ENCODE measurements around the gene YJEFN3.

The YJEFN3 gene, protein sequence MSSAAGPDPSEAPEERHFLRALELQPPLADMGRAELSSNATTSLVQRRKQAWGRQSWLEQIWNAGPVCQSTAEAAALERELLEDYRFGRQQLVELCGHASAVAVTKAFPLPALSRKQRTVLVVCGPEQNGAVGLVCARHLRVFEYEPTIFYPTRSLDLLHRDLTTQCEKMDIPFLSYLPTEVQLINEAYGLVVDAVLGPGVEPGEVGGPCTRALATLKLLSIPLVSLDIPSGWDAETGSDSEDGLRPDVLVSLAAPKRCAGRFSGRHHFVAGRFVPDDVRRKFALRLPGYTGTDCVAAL

DNA sequence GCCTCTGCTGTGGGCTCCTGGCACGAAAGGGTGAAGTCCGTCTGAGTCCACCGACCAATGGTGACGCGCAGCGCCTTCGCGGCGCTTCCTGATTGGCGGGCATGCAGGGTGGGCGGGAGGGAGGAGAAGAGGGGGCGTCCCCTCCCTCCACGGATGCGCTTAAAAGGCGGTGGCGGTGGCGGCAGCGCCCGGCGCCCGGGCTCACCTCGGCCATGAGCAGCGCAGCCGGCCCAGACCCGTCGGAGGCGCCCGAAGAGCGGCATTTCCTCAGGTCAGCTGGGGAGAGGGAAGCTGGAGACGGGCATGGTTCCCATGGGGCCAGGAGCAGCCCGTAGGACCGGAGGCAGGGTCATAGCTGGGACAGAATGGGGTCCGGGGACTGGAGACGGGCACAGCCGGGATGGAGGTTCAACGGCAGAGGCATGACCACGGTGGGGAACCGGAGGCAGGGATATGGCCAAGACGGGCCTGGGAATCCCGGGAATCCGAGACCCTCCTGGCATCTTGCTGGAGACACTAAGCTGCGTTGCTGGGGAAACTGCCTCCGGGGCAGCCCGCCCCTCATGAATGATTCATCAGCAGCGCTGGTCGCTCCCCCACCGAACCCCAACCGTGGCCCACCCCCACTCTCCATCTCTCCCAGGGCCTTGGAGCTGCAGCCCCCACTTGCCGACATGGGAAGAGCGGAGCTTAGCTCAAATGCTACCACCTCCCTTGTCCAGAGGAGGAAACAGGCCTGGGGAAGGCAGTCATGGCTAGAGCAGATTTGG is at the start of gene YJEFN3:
YJEFN3 (plus strand) TSS at position 191 of the 770 bp plus-strand sequence; CDS start at position 213, 22 bp downstream.
- peak; percentile 37 for DNase-seq (ENCODE audit: low spot score)

DNA sequence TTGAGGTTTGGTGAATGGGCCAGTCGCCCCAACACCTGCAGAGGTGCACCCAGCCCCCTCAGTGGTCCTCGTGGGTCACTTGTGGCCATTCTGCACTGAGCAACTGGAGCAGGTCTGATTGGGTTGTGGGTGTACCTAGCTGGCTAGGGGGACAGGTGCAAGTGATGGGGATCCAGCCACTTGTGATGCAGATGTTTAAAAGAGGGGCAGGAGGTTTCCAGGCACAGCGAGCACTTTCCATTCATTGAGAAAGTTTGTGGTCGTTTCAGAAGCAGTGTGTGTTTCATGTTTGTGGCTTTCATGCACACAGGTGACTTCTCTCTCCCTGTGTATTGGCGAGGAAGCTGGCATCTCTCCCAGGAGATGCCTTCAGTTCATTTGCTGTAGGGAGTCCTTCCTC is 48.0 kb upstream of the YJEFN3 start:
- no peak for DNase-seq (ENCODE audit: low spot score)

DNA sequence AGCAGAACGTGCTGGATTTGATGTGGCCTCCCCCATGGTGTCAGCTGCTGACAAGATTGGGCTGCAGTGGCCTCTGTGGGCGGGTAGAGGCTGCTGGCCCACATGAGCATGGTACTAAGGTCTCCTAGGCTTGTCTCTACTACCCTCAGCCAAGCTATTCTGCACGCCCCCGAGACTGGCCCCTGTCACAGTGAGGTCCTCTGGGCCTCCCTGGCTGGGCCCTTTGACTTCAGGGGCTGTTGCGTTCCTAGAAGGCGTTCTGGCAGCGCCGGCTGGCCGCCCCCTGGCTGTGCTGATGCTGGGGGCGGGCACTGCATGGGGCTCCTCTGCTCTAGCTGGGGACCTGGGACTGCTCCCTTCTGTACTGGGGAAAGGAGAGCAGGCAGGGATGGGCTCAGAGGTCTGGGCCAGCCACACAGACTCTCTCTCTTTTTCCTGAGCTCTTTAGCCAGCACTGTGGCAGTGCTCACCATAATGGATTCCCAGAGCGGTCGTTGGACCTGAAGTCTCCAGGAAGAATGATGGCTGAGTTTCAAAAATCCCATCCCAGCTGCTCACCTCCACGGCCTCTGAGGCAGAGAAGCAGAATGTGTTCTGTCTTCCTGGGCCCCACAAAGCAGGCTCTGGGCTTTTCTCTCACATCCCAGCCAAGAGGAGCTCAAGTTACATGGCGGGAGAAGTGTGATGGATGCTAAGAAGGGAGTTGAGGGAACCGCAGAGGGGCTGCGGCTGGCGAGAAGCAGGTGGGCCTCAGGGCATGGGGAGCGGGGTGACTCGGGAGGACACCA is 45.7 kb upstream of the YJEFN3 start:
- DNase-seq (ENCODE audit: low spot score) = no peak

DNA sequence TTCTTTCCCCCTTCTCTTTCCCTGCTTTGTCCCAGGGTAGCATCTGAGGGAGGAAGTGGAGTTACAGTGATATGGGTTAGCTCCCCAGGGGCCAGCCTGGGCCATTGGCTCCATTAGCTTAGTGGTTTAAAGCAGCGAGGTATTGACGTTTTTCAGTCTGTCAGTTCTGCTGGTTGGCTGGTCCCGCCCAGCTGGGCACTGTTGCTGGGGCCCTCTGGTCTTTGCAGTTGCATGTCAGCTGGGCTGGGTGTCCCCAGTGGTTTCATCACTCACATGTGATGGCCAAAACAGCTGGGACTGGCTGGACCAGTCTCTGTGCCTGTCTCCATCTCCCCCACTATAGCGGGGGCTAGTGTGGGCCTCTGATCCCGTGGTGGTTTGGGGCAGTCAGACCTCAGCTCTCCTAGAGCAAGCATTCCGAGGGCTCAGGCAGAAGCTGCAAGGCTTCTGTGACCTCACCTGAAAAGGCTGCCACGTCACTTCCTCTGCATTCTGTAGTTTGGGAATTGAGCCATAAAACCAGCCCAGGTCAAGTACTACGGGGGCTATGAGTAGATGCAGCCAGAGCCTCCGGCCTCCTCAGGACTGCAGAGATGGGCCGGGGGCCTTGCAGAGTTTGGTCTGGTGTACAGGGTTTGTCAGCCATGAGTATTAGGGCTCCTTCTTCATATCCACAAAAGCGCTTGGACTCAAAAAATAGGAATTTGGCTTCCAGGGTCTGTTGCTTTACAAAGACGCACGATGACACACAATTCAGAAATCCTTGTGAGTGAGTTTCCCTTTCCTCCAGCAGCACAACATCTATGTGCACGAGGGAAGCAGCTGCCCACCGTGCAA is 43.3 kb upstream of the YJEFN3 start:
- no peak for DNase-seq (ENCODE audit: low spot score)

DNA sequence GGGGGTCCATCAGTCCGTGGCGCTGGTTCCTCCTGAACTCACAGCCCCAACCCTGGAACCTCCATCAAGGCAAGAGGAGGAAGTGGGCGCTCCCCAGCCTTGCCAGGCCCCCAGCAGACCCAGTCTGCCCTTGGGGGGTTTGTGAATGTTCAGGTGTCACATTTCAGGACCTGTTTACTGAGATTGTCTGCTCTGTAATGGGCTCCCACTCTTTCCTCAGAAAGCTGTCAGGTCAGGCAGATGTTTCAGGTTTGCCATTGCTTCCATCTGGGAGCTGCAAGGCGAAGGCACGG is 42.8 kb upstream of the YJEFN3 start:
- DNase-seq (ENCODE audit: low spot score) = no peak

DNA sequence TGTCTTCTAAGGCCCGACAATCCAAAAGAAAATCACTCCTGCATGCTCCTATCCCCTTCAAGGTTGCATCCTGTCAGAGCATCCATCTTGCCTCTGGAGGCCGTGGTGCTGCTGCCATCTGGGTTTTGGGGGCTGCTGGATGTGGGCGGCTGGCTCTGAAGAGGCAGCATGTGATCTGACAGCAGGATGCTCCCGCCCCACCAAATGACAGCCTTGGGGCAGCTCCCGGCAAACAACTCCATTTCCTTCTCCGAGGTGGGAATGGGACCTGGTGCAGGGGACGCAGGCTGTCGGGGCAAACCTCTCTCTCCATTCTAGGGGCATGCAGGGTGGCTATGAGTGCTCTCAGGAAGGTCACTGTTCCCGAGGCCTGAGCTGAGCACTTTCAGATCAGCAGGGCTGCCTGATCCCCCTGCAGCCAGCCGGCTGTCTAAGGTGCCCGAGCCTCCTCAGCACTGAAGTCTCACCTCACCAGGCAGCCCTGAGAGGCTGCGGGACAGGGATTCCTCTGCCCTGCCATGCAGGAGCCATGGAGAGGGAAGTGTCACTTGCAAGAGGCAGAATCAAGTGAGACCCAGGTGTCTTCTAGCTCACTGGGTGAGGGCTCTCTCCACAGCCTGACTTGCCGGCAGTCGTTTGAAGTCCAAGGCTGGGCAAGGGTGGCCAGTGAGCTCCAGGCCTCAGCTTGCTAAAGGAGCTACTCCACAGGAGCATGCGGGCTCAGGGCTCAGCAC is 42.2 kb upstream of the YJEFN3 start:
- no peak for DNase-seq (ENCODE audit: low spot score)

DNA sequence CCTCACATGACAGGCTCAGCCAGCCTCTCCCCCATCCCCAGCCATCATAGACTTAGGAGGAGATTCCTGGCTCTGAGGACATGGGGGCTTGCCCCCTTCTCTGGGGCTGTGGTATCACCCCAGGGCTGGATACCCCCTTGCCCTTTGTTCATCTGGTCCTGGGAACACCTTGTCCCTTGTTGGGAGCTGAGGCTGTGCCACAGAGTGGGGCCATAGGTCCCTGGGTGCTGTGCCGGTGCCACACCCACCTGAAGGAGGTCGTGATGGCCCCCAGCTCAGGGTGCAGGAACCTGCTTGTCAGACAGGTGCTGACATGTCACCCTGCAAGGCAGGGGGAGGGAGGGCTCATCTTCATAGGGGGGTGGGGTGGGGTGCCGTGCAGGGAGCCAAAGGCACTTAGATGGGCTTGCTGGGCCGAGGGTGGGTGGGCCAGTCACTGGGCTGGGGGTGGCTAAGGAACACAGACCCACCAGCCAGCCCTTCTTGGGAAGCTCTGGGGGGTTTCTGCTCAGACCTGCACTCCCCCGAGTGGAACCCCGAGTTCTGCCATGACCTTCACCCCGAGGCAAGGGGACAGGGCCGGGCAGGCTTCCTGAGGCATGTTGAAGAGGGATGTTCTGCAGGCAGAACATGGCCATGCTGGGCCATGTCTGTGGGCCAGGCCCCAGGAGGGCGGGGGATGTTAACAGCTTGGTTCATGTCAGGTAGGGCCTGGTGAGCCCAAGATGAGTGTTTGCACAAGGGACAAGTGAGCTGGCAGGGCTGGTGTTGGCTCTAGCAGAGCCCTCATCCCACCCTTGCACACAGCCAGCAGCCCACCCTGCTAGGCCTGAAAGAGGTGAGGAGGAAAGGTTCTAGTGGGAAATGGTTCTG is 41.4 kb upstream of the YJEFN3 start:
- no peak for DNase-seq (ENCODE audit: low spot score)

DNA sequence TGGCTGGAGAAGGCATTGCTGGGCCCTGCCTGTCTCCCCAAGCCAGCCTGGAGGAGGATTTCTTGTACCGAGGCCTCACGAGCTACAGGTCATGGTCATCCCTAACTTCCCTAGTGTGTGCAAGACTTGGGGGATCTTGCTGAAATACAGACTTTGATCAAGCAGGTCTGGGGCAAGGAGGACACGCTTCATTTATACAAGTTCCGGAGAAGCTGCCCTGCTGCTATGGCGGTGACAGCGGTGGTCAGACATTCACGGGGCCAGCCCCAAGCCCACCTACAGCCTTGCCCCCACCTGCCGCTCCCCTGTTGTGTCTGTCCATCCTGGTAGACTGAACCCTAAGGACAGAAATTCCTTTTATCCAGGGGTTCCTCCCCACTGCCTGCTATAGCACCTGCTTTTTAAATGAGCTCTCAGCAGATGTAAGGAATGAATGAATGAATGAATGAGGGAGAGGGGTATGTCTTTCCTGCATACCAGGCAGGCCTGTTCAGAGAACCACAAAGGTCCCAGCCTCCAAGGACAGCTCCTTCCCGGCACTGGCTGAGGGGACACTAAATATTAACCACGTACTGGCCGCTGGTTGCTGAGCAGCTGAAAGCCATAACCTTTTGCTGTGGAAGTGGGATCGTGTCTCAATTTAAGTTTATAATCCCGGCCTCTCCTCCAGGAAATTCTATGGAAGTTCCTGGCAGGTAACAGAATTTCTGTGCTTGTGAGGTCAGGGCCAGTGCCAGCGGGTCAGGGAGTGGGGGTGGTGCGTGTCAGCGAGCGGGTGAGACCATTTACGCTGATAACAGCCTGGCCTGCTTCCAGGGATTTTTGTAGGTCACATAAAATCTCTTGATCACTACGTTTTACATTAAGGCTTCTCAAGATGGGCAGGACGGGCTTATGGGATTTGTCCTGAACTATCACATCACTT is 40.5 kb upstream of the YJEFN3 start:
- no peak for DNase-seq (ENCODE audit: low spot score)

DNA sequence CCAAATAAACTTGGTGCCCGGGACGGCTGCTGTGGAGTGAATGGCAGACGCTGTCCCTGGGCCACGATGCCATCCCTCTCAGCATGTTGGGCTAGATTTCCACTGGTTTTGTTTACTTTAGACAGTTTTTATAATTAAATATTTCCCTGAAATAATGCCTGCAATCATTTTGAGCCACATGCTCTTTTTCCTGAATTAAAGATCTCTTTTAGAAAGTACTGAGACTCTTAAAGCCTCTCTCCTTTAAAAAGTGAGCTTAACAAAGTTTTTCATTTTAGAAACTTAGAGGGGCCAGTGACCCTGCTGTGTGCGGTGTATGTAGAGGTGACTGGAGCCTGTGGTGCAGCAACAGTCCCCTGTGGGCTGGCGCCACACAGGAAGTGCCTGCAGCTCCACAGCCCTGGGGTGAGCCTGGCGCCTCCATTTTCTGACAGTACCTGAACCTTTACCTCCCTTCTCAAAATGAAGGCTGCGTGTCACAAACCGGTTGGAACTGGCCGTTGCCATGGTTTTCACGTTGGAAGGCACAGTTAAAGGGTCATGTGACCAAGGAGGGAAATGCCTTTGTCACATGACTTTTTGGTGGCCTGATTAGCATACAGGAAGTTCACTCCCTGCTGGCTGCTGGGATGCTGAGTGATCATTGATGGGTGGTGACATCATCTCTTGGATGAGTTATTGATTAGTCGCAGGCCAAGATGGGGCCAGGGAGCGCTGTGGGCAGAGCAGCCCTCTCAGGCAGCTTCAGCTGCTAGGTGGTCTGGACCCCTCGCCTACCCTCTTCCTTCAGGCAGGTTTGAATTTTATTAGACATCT is 39.6 kb upstream of the YJEFN3 start:
- DNase-seq (ENCODE audit: low spot score) = peak; percentile 74

DNA sequence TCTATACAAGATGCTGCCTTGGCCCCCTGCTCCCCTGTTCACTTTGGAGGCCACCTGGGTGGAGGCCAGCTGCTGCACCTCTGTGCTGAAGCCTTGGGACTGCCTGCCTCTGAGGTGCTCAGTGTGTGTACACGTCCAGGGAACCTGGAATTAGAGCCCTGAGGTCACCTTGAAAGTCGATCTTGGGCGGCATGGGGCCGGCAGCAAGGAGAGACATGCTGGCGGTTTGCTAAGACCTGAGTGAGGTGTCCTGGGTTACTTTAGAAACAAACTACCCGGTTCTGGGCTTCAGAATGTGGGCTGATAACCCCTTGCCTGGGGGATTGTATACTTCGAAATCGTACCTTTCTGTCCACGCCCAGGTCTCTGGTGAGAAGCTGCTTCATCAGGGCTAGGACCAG is 38.9 kb upstream of the YJEFN3 start:
- DNase-seq (ENCODE audit: low spot score) = no peak

DNA sequence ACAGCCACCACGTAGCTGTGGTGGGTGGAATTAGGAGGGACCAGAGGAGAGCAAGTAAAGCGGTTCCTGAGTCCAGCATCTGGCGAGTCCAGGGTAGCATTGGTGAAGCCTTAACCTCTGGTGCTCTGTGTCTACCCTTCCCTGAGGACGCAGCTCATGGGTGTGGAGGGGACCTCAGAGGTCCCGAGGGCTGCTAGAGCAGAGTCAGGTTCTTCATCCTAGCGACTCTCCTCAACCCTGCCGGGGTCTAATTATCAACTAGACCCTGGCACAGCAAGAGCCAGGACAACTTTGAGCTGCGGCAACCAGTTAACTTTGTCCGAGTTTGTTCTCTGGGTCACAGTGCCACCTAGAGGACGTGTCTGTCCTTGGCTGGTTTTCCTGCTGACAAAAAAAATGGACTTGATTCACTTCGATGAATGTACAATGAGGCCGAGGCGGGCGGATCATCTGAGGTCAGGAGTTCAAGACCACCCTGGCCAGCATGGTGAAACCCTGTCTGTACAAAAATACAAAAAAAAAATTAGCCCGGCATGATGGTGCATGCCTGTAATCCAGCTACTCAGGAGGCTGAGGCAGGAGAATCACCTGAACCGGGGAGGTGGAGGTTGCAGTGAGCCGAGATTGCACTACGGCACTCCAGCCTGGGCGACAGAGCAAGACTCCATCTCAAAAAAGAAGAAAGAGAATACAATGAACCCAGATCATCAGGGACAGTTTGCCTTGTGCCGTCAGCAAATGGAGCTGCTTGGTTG is 38.3 kb upstream of the YJEFN3 start:
- DNase-seq (ENCODE audit: low spot score) = peak; percentile 81

DNA sequence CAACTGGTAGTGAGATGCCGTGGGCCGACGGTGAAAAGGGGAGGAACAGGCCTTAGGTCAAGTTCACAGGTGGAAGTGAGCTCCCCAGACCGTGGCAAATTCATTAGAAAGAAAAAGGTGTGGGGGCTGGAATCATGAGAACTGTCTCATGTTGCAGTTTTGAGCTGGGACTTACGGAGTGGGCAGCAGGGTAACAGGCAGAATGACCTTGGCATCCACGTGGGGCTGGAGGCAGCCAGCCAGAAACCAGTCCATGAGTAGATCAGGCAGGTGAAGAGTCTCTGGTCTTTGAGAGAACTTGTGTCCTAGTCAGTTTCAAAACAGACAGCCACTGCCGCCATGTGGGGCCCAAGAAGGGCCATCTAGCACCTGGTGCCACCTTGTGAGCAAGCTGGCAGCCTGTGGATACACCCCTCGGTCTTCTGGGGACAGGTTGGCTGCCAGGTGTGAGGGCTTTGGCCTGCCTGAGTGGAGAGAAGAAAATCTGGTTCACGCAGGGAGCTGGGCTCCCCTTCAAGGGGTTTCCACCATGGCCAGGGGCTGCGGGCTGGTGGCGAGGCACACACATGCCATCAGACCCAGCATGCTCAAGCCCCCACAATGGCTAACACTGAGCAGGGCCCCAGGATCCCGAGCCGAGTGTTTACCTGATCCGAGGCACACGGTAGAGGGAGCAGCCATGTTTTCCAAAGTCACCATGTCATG is 37.2 kb upstream of the YJEFN3 start:
- DNase-seq (ENCODE audit: low spot score) = no peak

DNA sequence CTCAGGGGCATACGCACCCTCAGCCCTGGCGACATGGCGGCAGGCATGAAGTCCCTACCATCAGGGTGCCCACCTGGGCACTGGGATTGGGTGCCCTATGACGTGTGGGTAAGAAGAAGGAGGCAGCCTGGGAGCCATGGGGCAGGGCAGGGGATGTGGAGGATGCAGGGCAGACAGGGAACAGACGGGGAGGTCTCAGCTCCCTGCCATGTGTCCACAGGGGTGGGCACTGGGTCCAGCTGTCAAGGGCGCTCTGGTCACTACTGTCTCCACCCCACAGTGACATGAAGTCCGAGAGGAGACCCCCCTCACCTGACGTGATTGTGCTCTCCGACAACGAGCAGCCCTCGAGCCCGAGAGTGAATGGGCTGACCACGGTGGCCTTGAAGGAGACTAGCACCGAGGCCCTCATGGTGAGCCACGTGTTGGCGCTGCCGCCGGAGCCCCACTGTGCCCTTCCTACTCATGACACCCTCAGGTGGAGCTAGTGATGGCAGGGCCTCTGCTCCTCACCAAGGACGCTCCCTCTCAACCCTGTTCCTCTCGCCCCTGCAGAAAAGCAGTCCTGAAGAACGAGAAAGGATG is 36.6 kb upstream of the YJEFN3 start:
- DNase-seq (ENCODE audit: low spot score) = no peak

DNA sequence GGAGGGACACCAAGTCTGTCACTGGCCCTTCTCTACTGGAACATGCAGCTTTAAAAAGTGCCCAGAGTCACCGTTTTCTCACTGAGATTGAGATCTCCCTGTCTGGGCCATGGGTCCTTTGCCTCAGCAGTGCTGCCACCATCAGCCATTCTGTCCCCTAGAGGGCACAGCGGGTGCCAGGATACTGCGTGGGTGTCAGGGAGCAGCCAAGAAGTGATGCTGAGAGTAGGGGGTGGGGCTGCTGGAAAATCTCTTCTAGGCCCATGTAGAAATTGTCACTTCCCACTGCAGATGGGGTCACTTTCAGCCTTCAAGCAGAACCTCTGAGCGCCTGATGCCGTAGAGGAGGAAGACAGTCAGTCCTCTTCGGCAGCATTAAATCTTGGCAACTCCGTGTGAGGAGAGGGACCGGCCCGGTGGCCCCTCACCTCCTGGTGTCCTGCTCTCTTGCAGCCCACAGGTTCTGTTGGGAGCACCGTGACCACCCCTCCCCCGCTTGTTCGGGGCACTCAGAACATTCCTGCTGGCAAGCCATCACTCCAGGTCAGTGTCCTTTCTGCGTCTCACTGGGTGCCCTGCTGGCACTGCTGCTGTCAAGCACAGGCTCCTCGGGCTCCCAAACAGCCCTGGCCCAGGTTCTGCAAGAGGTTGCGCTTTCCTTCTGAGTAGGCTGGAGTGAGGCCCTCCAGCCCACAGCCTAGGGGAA is 34.7 kb upstream of the YJEFN3 start:
- DNase-seq (ENCODE audit: low spot score) = no peak

DNA sequence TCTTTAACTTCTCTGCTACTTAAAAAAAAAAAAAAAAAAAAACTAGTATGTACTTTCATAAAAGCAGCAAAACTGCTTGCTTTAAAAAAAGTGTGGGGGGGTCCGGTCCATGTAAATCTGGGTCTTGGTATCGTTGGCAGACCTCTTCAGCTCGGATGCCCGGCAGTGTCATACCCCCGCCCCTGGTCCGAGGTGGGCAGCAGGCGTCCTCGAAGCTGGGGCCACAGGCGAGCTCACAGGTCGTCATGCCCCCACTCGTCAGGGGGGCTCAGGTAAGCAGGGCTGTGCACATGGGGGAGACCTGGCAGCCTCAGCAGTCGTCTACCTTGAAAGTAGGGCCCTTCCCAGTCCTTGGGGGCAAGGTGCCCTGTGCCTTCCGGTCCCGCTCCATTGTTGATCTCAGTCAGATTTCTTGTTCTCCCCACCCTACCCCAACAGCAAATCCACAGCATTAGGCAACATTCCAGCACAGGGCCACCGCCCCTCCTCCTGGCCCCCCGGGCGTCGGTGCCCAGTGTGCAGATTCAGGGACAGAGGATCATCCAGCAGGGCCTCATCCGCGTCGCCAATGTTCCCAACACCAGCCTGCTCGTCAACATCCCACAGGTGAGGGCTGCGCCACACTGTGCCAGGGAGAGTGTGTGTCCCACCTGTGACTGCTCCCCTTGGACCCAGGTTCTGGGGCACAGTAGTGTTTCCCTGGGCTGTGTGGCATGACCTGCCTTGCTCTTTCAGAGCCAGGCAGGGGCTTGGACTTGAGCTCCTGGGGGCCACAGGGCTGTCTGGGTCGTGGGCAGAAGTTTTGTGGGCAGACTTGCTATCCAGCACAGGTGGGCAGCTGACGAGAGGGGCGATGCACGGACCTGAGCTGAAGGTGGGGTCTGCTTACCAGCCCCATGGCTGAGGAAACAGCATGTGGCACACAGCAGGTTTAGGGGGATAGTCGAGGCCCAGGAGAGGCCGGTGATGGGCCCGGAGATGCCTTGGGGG is 32.8 kb upstream of the YJEFN3 start:
- DNase-seq (ENCODE audit: low spot score) = no peak
